Endothelial cell of umbilical vein (primary cell): Measurements from ENCODE around the gene ZSCAN25. TPM values are rescaled to one million over a fixed set of nuclear protein-coding genes. Genes with fewer than 3 reads are reported as not detected.

Experiments
- BruUV-seq: library from RNA; stranded (reverse); fragments of 400-500 nt; replicated peaks from 2 replicates; lab custom pipeline; 2021; lab: Mats Ljungman, UMichigan
- CTCF ChIA-PET: fragments of 300-600, 350-600 bp; sonication (Branson Sonifier 250); formaldehyde crosslinking; loops from one replicate; lab custom pipeline; 2021; ENCODE audit warnings: antibody characterized with exemption, inconsistent platforms; lab: Charles Lee
- POLR2A ChIA-PET: fragments of 300-600, 350-600 bp; sonication (Branson Sonifier 250); formaldehyde crosslinking; loops from one replicate; lab custom pipeline; 2021; ENCODE audit warnings: antibody characterized with exemption, inconsistent platforms; lab: Charles Lee
- DNase-seq: peaks from one replicate; pipeline ENCODE4 v3.0.0-alpha.2; 2011; ENCODE audit warnings: low read depth, low spot score
- FAIRE-seq: peaks from 2 replicates; lab custom pipeline; 2011; peaks lifted over from hg19 to GRCh38; lab: Jason Lieb, UNC
- H2AFZ ChIP-seq: 2 replicates; pipeline ENCODE4 v1.6.0; 2012; ENCODE audit warnings: low read depth, low read length, control low read depth, inconsistent platforms
- H3K27ac ChIP-seq: 2 replicates; pipeline ENCODE4 v1.5.1; 2011; ENCODE audit warnings: low read depth, mild to moderate bottlenecking, control low read depth, low read length, moderate library complexity; ENCODE audit not compliant: insufficient read depth
- H3K27me3 ChIP-seq, 2 experiments: 2 replicates each; pipeline versions ENCODE4 v1.6.0 to v1.6.1; 2011; ENCODE audit warnings: low read length in 2 of 2, mixed read lengths in 1 of 2; ENCODE audit not compliant: control insufficient read depth in 2 of 2, insufficient read depth in 2 of 2
- H3K36me3 ChIP-seq, 2 experiments: 2 replicates in 1 of 2; 3 replicates in 1 of 2; pipeline ENCODE4 v1.5.1; 2011; ENCODE audit warnings: low read length in 2 of 2, mild to moderate bottlenecking in 1 of 2, moderate library complexity in 1 of 2; ENCODE audit not compliant: control insufficient read depth in 2 of 2, insufficient read depth in 2 of 2; ENCODE audit errors: extremely low read depth in 1 of 2
- H3K4me1 ChIP-seq: 3 replicates; pipeline ENCODE4 v1.5.1; 2011; ENCODE audit warnings: mild to moderate bottlenecking, low read length; ENCODE audit not compliant: control insufficient read depth, insufficient read depth; ENCODE audit errors: extremely low read depth
- H3K4me2 ChIP-seq: 2 replicates; pipeline ENCODE4 v1.6.1; 2011; ENCODE audit warnings: low read length, control low read depth, mixed read lengths; ENCODE audit not compliant: insufficient read depth
- H3K4me3 ChIP-seq, 3 experiments: fragments of 200-600 bp in 1 of 3; sonication (generic), shearing (Covaris generic) in 1 of 3; replicated peaks in 1 of 3; 2 replicates each; pipeline ENCODE4 v1.5.1; 2011 to 2016; ENCODE audit warnings: control low read depth in 3 of 3, low read length in 3 of 3, mild to moderate bottlenecking in 2 of 3, inconsistent platforms in 1 of 3, low read depth in 1 of 3, moderate library complexity in 1 of 3; ENCODE audit not compliant: insufficient read depth in 1 of 3
- H3K79me2 ChIP-seq: 2 replicates; pipeline ENCODE4 v1.6.0; 2012; ENCODE audit warnings: low read length, inconsistent platforms; ENCODE audit not compliant: control insufficient read depth, insufficient read depth
- H3K9ac ChIP-seq: replicated peaks from 2 replicates; pipeline ENCODE3; 2011; ENCODE audit warnings: low read length, control low read depth; ENCODE audit not compliant: insufficient read depth; ENCODE audit errors: extremely low read depth
- H3K9me1 ChIP-seq: replicated peaks from 3 replicates; pipeline ENCODE4 v1.6.0; 2011; ENCODE audit warnings: mild to moderate bottlenecking, low read length; ENCODE audit not compliant: control insufficient read depth, insufficient read depth; ENCODE audit errors: extremely low read depth
- H3K9me3 ChIP-seq: replicated peaks from 2 replicates; pipeline ENCODE4 v1.5.1; 2012; ENCODE audit warnings: low read length, inconsistent platforms; ENCODE audit not compliant: control insufficient read depth, insufficient read depth
- H4K20me1 ChIP-seq: replicated peaks from 2 replicates; pipeline ENCODE3; 2011; ENCODE audit warnings: mild to moderate bottlenecking, low read length; ENCODE audit not compliant: control insufficient read depth, insufficient read depth; ENCODE audit errors: extremely low read depth
- EZH2 ChIP-seq: IDR thresholded peaks from 2 replicates; pipeline ENCODE4 v1.6.1; 2012; ENCODE audit warnings: borderline replicate concordance, low read depth, mild to moderate bottlenecking, moderate library complexity, low read length, inconsistent platforms; ENCODE audit not compliant: severe bottlenecking
- FOS ChIP-seq: IDR thresholded peaks from 2 replicates; pipeline ENCODE4 v1.6.1; 2011; ENCODE audit warnings: mild to moderate bottlenecking, low read length, moderate library complexity, borderline replicate concordance; ENCODE audit not compliant: insufficient read depth
- GATA2 ChIP-seq: IDR thresholded peaks from 2 replicates; pipeline ENCODE4 v1.7.0; 2011; ENCODE audit warnings: low read depth, mild to moderate bottlenecking, moderate library complexity, mixed read lengths, low read length; ENCODE audit not compliant: insufficient read length, insufficient read depth
- JUN ChIP-seq: IDR thresholded peaks from 2 replicates; pipeline ENCODE4 v1.6.1; 2011; ENCODE audit warnings: borderline replicate concordance, low read depth; ENCODE audit not compliant: insufficient read length, insufficient read depth
- MYC ChIP-seq: IDR thresholded peaks from one replicate; pipeline ENCODE4 v1.6.1; 2011; ENCODE audit warnings: mild to moderate bottlenecking, low read depth, low read length
- POLR2A ChIP-seq: IDR thresholded peaks from 2 replicates; pipeline ENCODE4 v1.6.1; 2012; ENCODE audit warnings: low read depth, mild to moderate bottlenecking, control low read depth, low read length
- POLR2AphosphoS5 ChIP-seq: IDR thresholded peaks from 2 replicates; pipeline ENCODE4 v1.6.1; 2012; ENCODE audit warnings: low read depth, mild to moderate bottlenecking, control low read depth, low read length, moderate library complexity; ENCODE audit not compliant: insufficient read depth
- dilution Hi-C: fragments of 300-500 bp; cut with MboI; formaldehyde crosslinking; loops from one replicate; pipeline ENCODE4 v1.15.0; 2019; ENCODE audit warnings: low sequenced_read_pairs; ENCODE audit not compliant: extremely low pct_ligation_motif_present
- intact Hi-C: fragments of 100-400 bp; cut with micrococcal nuclease; formaldehyde crosslinking; loops from one replicate; pipeline ENCODE4 v1.10.0; 2022
- polyA plus RNA-seq, 4 experiments: library from polyadenylated mRNA; depleted of rRNA in 3 of 4; stranded (reverse) in 3 of 4; unstranded in 1 of 4; fragments of >200 nt; gene quantifications; 2 replicates each; pipeline versions ENCODE4 v1.2.1 to v1.2.3, GENCODE V29; 2011 to 2012; ENCODE audit warnings: missing spikeins in 1 of 4
- total RNA-seq: library from RNA; stranded (reverse); gene quantifications from 2 replicates; pipeline ENCODE4 v1.2.3, GENCODE V29; 2021
- TF ChIP-seq, protein P1 (sequence below): IDR thresholded peaks from 2 replicates; pipeline ENCODE4 v1.6.1; 2011; ENCODE audit not compliant: insufficient read depth, insufficient read length
- TF ChIP-seq, protein P2 (sequence below), 2 donors: IDR thresholded peaks; 1 replicate in 1 of 2; 2 replicates in 1 of 2; pipeline ENCODE4 v1.5.1; 2011; ENCODE audit warnings: low read length in 2 of 2, mild to moderate bottlenecking in 2 of 2, moderate library complexity in 2 of 2, control low read depth in 1 of 2, inconsistent platforms in 1 of 2, low read depth in 1 of 2; ENCODE audit not compliant: insufficient read depth in 1 of 2; ENCODE audit errors: extremely low read depth in 1 of 2

The ZSCAN25 gene
- total and polyA plus RNA-seq, 2 donors (not counting 3 experiments of a cell fraction or from before 2014, with no cell fraction given): 8.9 to 13.8 TPM

DNA sequence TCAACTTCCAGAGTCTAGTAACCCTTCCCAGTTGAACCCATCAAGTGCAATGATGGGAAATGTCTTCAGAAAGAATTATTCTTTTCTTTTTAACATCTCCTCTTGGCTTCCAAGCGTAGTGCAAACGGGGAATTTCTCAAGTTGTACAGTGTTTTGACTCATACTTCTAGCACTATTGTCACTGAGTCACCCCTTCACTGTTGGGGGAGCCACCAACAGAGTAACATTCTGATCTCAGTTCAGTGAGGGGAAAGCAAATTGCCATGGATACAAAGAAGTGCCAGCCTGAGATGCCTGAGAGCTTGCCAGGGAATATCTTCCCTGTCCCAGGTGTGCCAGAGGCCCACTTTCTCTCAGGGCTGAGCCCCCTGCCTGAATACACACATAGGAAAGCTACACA lies 32.1 kb downstream of the ZSCAN25 start:
- Histone ChIP-seq H3K27me3 (no peaks in the 10 kb centered on the region), H3K4me2 (no peak overlapping the region), H3K27ac (no peak overlapping the region), H3K4me3 (no peak overlapping the region), H3K36me3 (no peaks in the 10 kb centered on the region), H3K79me2 (no peaks in the 10 kb centered on the region), H2AFZ (no peak overlapping the region), H3K9me3 (no peaks in the 10 kb centered on the region), H3K4me1 (no peaks in the 10 kb centered on the region), H4K20me1 (no peaks in the 10 kb centered on the region), H3K9ac (no peak overlapping the region), H3K9me1 (no peaks in the 10 kb centered on the region)
- FAIRE-seq (no peak), DNase-seq (no peak)
- no TSS peak for BruUV-seq
- no peak for TF ChIP-seq GATA2
- dilution Hi-C loops: no loop called here
- intact Hi-C loops: no loop called here
- CTCF ChIA-PET: no interaction called here
- POLR2A ChIA-PET: no interaction called here

DNA sequence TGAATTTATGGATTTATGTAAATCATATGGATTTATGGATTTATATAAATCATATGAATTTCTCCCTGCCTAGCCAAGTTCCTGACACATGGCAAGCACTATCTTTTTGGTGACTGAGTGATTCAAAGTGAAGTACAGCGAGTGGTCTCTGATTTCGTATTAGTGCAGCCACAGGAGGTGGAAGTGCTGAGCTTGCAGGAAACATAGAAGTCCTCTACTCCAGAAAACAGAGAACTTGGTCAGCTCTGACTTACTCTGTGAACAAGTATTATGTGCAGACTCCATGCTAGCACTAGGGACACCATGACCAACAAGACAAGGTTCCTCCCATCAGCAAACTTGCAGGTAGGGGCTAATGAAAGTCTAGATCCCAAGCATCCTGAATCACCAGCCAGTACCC lies 34.5 kb downstream of the ZSCAN25 start:
- dilution Hi-C loops (no loop called here), intact Hi-C loops (no loop called here)
- Histone ChIP-seq H3K9ac (no peak overlapping the region), H3K9me1 (no peaks in the 10 kb centered on the region), H4K20me1 (no peaks in the 10 kb centered on the region), H3K36me3 (no peaks in the 10 kb centered on the region), H2AFZ (no peak overlapping the region), H3K4me3 (no peak overlapping the region), H3K27ac (no peak overlapping the region), H3K27me3 (no peaks in the 10 kb centered on the region), H3K9me3 (no peaks in the 10 kb centered on the region), H3K79me2 (no peaks in the 10 kb centered on the region), H3K4me2 (no peak overlapping the region), H3K4me1 (no peaks in the 10 kb centered on the region)
- no peak for FAIRE-seq
- POLR2A ChIA-PET: no interaction called here
- CTCF ChIA-PET: no interaction called here
- TF ChIP-seq, protein P1, sequence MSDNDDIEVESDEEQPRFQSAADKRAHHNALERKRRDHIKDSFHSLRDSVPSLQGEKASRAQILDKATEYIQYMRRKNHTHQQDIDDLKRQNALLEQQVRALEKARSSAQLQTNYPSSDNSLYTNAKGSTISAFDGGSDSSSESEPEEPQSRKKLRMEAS: no peak
- TF ChIP-seq MYC: no peak
- TF ChIP-seq POLR2A: no peak
- no peak for TF ChIP-seq GATA2
- TF ChIP-seq POLR2AphosphoS5: no peak
- TF ChIP-seq, protein P2, sequence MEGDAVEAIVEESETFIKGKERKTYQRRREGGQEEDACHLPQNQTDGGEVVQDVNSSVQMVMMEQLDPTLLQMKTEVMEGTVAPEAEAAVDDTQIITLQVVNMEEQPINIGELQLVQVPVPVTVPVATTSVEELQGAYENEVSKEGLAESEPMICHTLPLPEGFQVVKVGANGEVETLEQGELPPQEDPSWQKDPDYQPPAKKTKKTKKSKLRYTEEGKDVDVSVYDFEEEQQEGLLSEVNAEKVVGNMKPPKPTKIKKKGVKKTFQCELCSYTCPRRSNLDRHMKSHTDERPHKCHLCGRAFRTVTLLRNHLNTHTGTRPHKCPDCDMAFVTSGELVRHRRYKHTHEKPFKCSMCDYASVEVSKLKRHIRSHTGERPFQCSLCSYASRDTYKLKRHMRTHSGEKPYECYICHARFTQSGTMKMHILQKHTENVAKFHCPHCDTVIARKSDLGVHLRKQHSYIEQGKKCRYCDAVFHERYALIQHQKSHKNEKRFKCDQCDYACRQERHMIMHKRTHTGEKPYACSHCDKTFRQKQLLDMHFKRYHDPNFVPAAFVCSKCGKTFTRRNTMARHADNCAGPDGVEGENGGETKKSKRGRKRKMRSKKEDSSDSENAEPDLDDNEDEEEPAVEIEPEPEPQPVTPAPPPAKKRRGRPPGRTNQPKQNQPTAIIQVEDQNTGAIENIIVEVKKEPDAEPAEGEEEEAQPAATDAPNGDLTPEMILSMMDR (IDR thresholded peaks at IDR 0.05; ENCODE audit: extremely low read depth in 1 of 2, insufficient read depth in 1 of 2, low read depth in 1 of 2, low read length in 2 of 2): no peak
- TF ChIP-seq JUN: no peak
- no peak for TF ChIP-seq FOS
- no peak for TF ChIP-seq EZH2
- DNase-seq: no peak
- BruUV-seq: no TSS peak
